Measurements from ENCODE around the gene XYLT1. TPM values are rescaled to one million over a fixed set of nuclear protein-coding genes. Genes with fewer than 3 reads are reported as not detected.
A peak's percentile ranks its signal among the peaks of the same experiment; 100 is the strongest.

XYLT1 gene
- total RNA-seq, 4 donors from 2014 or later, result 20.0 to 43.0 (median 27.4) TPM

DNA sequence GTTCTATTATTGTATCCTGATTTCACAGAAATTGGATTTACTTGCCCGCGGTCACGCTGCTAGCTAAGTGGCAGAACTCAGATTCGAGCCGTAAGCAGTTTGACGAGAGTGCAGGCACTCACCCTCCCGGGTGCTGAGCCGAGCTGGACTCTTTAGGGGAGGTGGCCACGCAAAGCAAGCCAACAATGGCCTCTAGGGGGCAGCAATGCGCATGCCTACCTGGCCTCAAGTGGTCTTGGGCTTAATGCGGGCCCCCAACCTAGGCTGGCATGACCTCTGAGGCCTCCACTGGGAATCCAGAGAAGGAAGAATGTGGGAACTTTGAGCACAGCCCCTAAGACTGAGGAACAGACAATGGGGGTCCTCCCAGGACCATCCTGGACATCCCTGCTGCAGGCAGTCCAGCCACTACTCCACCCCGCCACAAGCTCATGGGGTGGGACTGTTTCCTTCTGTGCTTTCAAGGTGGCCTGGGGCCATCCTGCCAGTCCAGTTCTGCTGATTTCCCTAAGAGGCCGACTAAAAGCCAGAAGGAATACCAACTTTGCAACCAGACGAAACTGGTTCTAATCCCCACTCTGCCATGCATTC is 276.5 kb downstream of the XYLT1 start:
- TF ChIP-seq, protein P1, sequence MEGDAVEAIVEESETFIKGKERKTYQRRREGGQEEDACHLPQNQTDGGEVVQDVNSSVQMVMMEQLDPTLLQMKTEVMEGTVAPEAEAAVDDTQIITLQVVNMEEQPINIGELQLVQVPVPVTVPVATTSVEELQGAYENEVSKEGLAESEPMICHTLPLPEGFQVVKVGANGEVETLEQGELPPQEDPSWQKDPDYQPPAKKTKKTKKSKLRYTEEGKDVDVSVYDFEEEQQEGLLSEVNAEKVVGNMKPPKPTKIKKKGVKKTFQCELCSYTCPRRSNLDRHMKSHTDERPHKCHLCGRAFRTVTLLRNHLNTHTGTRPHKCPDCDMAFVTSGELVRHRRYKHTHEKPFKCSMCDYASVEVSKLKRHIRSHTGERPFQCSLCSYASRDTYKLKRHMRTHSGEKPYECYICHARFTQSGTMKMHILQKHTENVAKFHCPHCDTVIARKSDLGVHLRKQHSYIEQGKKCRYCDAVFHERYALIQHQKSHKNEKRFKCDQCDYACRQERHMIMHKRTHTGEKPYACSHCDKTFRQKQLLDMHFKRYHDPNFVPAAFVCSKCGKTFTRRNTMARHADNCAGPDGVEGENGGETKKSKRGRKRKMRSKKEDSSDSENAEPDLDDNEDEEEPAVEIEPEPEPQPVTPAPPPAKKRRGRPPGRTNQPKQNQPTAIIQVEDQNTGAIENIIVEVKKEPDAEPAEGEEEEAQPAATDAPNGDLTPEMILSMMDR (IDR thresholded peaks at IDR 0.05), result no peak
- ATAC-seq (ENCODE audit: low FRiP score) (no peak), DNase-seq (ENCODE audit: low spot score) (peak; percentile 34)

DNA sequence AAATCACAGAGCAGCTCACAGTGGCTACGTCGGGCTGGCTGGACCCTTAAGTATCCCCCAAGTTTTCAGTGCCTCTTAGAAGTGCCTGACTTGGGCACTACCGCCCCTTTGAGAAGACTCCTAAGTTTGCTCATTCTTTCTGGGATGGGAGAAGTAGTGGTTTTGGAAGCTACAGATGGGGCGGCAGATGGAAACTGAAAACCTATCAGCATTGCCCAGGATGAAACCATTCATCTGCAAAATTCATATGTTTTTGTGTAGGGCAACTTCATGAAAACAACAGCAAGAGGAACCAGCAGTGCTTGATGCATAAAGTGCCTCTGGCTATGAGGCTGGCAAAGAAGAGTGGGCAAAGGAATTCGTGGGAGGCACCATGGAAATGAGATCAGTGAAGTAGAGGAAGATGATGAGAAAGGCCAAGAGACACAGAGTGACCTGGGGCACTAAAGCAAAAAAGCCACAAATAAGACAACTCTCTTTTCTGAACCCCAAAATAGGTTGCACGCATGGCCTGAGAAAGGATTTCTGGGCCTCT is 277.1 kb downstream of the XYLT1 start:
- no peak for ATAC-seq (ENCODE audit: low FRiP score)
- TF ChIP-seq, protein P1 (IDR thresholded peaks at IDR 0.05), result no peak

DNA sequence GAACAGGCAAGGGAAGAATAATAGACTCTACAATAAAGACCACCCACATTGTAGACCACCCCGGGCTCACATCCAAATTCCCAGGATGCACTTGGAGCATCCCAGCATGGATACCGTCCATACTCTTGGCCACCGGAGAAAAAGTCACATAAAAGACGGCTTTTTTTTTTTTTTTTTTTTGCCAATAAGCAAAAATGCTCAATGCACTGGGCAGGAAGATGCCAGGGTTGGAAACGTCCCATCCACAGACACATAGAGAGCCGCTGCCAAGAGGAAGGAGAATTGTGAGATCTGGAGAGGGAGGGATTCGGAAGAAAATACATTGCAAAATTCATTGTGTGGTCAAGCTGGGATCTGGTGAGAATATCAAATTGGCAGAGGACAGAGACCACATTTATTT is 286.7 kb downstream of the XYLT1 start:
- TF ChIP-seq, protein P1 (IDR thresholded peaks at IDR 0.05), result no peak
- DNase-seq (ENCODE audit: low spot score), result no peak
- ATAC-seq (ENCODE audit: low FRiP score), result no peak

More for the DNA sequence above, 277.1 kb downstream of the XYLT1 start:
- no peak for DNase-seq (ENCODE audit: low spot score)

DNA sequence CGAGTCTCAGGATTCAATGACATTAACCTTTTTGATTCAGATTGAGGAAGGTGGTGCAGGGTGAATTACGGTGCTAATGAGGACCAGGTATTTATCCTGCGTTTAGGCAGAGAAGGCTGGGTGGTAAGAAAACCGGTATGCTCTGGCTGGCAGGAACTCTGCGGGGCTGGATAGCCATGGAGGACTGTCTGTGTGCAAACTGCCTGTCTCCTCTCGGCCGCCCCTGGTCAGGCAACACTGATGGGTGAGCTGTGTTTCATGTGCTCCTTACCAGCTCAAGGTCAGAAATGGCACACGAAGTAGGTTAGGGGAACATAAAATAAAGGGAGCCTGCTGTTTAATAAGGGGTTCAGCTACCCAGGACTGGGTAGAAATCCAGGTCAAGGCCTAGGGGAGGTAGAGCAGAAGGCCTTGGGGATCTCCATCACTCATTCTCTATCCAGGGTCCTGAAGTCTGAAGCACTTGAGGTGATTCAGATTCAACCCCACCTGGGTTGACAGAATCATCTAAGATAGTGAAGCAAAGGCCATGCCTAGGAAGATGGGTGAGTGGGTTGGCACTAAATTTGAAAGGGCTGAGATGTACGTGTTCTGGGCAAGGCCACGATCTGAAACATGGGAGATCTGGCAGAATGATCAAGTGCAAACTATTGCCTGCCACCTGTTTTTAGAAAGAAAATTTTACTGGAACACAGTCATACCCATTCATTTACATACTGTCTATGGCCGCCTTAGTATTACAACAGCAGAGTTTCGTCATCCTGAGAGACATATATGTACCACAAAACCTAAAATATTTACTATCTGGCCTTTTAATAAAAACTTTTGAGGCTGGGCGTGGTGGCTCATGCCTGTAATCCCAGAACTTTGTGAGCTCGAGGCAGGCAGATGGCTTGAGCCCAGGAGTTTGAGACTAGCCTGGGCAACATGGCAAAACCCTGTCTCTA is 292.5 kb downstream of the XYLT1 start:
- ATAC-seq (ENCODE audit: low FRiP score), result no peak
- TF ChIP-seq, protein P1 (IDR thresholded peaks at IDR 0.05), result no peak
- no peak for DNase-seq (ENCODE audit: low spot score)

DNA sequence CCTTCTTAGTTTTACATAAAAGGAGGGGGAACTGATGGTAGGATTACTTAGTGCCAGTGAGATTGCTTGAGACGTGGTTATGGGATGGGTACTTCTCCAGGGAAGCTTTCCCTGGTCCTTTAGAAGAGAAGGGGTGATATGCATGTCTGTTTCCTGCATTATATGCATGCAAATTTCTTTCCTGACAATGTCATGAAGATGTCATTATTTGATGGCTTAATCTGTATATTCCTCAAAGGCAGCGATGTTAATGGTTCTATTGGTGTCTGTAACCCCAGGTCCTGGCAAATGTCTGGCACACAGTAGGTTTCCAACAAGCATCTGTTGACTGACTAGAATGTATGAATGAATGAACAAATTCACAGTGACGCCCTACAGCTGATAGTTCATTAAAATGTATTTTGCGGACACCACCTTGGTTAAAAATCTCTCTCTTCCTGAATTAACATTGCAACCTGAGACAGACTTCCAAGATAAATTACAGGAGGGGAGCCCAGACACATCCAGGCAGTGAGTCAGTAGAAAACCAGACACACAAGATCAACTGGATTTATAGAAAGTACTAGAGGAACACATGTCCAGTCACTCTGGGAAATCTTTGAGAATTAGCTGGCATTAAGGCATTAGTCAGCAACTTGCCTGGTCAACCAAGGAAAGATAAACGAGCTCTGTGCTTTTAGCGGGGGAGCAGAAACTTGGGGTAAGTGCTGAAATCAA is 293.4 kb downstream of the XYLT1 start:
- ATAC-seq (ENCODE audit: low FRiP score), result no peak
- TF ChIP-seq, protein P1 (IDR thresholded peaks at IDR 0.05), result no peak
- no peak for DNase-seq (ENCODE audit: low spot score)

DNA sequence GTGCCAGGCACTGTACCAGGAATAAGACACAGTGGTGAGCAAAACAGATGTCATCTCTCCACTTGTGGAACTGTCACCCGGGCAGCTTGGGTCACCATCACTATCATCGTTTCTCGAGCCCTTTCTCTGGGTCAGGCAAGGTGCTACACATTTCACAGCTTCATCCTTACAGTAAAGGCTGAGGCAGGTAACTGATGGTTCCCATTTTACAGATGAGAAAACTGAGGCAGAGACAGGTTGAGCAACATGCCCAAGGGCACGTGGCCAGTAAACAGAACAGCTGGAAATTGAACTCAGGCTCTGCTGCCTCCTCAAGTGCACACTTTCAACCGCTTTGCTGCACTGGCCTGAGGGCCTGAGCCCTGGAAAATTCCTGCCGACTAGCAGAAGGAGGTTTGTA is 294.6 kb downstream of the XYLT1 start:
- DNase-seq (ENCODE audit: low spot score) (no peak), ATAC-seq (ENCODE audit: low FRiP score) (no peak)
- TF ChIP-seq, protein P1 (IDR thresholded peaks at IDR 0.05), result no peak
